HG03457 (cell line): ENCODE results near the gene WASF2.
"Not testable (repeated sequence)": the region's sequence is repeated elsewhere in the genome, so short reads cannot be mapped to it uniquely, and the experiment has no call there.

Source experiments
- ATAC-seq: cut with Tn5 transposase; IDR thresholded peaks from one replicate; pipeline ENCODE4 v1.9.1; 2021; ENCODE audit warnings: moderate number of reproducible peaks; ENCODE audit not compliant: unreplicated experiment

The WASF2 gene

DNA sequence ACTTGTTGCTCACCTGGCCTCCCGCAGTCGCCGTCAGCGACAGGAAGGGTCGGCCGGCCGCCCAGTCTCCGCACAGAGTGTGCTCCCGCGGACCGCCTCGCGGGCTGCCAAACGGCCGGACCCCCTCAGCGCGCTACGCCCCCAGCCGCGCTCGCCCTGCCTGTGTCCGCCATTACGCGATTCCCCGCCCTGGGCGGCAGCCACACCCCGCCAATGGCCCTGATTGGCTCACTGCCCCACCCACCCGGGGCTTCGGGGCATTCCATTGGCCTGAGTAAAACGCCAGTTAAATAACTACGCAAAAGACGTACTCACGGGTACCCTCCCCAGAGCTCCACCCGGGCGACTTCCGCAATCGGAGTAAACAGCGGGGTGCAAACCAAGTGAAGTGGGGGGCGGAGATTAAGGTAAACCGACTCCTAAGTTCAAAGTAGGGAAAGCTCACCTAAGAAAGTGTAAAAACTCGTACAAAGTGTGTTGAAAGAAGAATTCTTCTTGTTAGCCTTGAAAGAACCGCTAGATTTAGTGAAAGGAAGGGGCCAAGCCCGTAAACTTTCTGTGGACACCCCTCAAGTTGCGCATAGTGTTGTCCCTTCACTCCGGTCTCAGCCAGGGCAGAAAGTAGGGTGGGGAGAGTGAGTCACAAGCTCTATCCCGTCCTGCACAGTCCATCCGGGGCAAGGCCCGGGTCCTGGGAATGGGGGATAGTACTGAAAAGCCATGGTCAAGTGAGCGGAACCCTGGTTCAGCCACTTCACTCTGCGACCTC lies at the start of gene WASF2:
Gene WASF2, minus strand, starts transcription at position 195 of the 769 bp plus-strand sequence. CDS start 61,277 bp downstream, outside the sequence.
- ATAC-seq, result peak; percentile 68

DNA sequence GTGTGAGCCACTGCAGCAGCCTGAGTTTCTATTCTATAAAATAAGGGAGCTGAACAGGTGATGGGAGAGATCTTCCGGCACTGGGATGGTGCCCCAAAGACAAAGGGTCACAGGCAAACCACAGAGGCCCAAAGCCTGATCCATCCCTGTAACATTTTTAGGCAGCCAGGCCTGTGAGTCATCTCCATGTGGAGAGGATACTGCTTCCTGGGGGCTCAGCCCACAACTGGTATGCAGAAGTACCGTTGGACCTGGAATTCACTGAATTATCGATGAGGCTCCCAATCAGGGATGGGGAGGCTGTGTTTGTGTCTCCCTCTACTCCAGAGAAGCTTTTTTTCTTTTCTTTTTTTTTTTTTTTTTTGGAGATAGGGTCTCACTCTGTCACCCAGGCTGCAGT lies 48.8 kb upstream of the WASF2 start:
- no peak for ATAC-seq

DNA sequence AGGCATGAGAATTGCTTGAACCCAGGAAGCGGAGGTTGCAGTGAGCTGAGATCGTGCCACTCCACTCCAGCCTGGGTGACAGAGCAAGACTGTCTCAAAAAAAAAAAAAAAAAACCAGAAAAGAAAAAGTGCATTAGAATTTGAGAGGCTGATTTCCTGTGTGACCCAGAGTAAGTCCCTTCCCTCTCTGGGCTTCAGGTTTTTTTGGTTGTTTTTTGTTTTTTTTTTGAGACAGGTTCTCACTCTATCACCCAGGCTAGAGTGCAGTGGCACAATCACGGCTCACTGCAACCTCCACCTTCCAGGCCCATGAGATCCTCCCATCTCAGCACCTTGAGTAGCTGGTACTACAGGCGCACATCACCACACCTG lies 48.3 kb upstream of the WASF2 start:
- not testable (repeated sequence) for ATAC-seq

- no peak for ATAC-seq
These were observed 46.8 kb upstream of the WASF2 start for GRCh38 chr1:27536767-27537166.

DNA sequence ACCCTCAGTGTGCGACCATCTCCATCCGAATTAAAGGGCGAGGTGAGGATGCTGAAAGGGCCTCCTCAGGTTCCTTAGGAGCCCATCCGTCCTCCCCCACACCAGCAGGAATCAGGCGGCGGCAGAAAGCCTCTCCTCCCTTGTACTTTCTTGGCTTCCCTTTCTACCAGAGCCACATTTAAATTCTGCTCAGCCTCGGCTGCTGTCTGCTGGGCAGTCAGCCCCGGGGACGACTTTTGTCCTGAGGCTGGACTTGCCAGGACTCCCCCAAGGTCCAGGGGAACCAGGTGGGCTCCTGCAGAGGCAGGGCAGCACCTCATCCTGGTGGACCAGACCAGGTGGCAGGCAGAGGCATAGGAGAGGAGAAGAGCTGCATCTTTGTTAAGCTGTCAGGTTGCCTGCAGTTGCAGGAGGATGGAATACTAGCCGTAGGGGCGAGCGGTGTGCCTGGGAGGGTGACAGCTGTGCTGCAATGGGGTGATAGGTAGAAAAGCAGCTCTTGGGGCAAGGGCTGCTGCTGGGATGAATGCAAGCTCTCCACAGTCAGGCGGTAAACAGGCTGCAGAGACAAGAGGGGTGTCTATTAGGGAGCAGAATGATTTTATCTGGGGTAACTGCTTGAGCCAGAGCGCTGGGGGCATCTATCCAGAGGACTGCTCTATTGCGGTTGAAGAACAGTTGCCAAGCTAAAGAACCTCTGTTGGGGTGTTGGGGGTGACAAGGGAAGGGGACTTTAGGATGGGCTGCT lies 46.2 kb upstream of the WASF2 start:
- ATAC-seq, result no peak

GRCh38 chr1:27535386-27535785 lies 45.4 kb upstream of the WASF2 start:
- no peak for ATAC-seq

DNA sequence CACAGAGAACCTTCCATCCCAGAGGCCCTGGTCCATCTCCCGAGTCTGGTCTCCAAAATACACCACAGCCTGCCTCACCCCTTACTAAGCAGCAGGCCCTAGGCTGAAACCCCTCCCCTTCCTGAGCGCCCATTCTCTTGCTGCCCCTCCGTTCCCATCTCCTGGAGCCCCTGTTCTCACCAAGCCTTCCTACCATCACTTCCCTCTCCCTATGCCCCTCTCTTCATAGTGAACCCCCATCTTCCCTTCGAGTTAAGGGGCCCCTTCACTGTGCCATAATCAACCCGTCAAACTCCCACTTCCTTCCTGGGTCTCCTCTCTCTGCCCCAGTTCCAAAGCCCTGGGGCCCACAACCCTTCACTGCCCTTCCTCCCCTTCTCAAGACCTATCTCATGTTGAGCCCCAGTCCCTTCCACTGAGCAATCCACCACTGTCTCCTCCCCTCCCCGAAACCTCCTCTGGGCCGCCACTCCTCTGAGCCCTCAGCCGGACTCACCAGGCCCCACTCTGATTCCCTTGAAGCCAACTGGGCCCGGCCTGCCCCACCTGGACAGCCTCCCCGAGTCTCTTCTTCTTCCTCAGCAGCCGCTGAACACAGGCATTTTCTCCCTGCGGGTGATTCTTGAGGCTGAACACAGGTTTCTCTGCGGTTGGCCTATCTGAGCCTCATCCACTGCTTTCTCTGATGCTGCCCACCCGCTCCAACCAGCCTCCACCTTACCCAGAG lies 42.2 kb upstream of the WASF2 start:
- ATAC-seq, result no peak

DNA sequence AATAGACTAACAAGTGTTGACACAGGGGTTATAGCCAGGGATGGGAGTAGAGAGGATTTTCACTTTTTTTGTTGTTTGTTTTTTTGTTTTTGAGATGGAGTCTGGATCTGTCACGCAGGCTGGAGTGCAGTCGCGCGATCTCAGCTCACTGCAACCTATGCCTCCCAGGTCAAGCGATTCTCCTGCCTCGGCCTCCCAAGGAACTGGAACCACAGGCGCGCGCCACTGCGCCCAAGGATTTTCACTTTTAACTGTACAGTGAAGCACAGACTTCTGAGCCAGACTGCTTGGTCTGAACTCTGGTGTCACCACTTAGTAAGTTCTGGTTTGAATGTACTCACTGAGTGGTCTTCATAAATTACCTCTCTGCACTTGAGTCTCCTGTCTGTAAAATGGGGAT lies 40.2 kb upstream of the WASF2 start:
- ATAC-seq, result no peak

DNA sequence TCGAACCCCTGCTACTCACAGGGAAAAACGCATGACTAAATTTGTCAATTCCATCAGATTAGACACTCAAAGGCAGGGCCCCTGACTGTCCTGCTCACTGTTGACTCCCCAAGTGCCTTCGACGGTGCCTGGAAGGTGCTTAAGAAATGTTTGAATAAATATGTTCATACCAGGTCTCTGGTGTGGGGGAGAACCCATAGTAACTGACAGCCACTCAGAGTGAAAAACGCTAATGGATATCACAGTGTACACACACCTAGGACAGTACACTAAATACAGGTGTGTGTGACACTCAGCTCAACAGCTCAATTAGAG lies 39.7 kb upstream of the WASF2 start:
- no peak for ATAC-seq

- ATAC-seq, result no peak
These were observed 39.1 kb upstream of the WASF2 start for GRCh38 chr1:27528818-27529703.

- no peak for ATAC-seq
These were observed 38.2 kb upstream of the WASF2 start for GRCh38 chr1:27527890-27528817.

DNA sequence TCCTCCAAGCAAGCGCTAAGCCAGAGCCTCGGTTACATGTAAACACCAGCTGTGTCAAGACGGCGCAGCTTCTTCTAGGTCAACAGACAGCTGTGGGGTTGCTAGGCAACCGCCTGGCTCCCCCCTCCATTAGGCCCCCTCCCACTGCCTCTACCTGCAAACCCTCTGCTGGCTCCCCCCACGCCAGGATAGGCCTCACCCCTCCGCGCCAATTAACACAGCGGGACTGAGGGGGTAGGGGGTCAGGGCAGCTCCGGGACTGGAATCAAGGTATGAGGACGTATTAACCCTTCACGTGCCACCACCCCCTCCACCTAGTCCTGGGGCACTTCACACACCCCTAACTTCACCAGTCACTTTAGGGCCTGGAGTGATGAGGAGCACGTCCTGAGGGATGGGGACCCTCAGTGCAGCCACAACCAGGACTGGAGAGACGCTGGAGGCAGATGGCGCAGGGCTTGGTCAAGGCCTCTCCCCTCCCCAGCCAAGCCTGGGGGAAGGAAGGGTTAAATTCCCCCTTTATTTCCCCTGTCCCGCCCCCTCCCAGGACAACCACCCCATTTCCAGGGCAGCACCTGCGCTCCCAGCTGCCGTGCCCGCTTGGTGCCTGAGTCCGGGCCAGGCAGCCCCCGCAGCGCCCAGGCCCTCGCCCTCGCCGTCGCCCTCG lies 37.4 kb upstream of the WASF2 start:
- no peak for ATAC-seq

DNA sequence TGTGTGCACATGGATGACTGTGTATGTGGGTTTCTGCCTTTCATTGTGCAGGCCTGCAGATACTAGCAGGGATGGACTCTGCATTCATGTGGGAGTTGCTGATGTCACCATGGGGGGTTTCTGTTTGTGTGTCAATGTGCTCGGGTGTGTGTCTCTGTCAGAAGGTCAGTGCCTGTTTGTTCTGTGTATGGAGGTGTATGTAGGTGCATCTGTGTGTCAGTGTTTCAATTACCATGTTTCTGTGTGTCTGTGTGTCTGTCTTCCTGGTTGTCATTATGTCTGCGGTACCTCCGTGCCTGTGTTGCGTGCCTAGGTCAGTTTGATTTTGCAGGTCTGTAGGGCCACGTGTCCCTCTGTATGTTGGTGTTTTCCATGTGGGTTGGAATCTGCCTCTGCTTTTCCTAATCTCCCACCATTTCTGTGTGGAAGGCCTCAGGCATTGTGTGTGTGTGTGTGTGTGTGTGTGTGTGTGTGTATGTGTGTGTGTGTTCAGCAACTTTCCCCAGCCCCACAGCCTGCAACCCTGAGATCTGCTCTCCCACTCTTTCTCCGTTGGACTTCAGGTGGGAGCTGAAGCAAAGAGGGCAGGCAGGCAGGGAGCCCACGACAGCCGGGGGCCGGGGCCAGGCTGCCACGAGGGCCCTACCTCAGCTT lies 36.7 kb upstream of the WASF2 start:
- no peak for ATAC-seq

GRCh38 chr1:27525296-27526272 lies 35.6 kb upstream of the WASF2 start:
- ATAC-seq, result no peak

DNA sequence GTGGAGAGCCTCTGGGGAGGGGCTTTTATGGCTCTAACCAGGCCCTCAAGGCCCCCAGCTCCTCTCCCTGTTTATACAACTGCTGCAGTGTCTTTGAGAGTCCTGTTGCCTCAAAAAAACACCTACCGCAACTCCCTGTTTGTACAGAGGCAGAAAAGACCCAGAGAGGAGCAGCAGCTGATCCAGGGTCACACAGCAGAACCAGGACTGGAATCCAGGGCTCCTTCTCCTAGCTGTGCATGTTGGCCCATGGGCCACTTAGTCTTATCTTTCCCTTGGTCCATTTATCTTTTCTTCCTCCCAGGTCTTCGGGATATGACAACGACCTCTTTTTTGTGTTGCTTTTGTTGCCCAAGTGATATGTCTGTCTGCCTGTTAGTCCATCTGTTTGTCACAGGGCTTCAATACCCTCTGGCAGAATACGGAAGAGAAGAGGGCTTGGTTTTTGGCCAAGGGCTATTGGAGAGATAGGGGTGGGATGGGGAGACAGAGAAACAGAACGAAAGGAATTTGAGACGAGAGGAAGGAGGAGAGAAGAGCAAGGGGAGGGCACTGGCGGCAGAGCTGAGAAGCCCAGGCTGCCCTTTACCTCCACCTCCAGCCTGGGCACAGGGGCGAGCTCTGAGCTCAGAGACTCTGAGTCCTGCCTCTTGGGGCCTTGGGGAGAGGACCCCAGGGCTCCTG lies 33.5 kb upstream of the WASF2 start:
- no peak for ATAC-seq

DNA sequence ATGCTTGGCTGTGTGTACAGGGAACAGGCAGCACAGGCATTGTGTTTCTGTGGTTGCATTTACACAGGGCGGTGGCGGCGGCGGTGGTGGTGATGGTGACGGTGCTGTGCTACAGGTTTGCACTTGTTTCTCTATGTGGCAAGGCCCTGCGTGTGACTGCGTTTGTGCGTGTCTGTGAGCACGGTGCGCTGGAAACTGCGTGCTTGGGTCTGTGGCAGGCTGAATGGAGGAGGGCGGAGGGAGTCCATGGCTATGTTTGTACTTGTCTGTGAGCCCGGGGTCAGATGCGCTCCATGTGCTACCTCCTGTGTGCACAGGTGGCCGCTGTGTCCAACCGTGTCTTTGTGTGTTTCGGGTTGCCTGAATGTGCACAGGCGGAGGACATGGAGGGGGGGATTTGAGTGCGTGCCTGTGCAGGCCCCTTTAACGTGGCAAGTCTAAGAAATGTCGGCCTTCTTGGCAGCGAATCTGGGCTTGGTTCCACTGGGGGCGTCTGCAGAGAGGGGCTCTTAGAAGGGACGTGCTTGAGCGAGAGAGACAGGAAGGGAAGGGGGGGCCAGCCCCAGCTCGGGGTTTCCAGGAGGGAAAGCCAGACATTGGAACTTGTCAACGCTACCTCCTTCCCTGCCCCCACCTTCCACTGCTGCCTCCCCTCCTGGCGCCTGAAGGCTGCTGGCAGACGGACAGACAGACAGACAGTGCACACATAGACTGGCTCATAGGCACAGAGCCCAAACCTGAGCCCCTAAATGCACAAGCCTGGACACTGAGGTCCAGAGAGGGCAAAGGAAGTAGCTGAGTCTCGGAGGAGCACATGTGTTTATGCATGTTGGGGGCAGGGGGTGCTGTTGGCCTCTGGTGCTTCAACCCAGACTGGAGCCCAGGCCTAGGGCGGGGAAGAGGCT lies 32.7 kb upstream of the WASF2 start:
- no peak for ATAC-seq
